ENCODE measurements around the gene SORCS1.

Gene SORCS1

GRCh38 chr10:106894692-106895091 is 269.8 kb downstream of the SORCS1 start:
- no peak for DNase-seq
- Mint-ChIP-seq H3K4me1 (peaks cover 22% of the 10 kb centered on the region), H3K27ac (no peak overlapping the region), H3K4me3 (no peak overlapping the region), H3K36me3 (ENCODE audit: low read depth) (no peaks in the 10 kb centered on the region), H3K27me3 (ENCODE audit: low read depth, poor library complexity) (peaks cover 8% of the 10 kb centered on the region), H3K9me3 (peaks cover 3% of the 10 kb centered on the region)
- TF ChIP-seq, protein P1, sequence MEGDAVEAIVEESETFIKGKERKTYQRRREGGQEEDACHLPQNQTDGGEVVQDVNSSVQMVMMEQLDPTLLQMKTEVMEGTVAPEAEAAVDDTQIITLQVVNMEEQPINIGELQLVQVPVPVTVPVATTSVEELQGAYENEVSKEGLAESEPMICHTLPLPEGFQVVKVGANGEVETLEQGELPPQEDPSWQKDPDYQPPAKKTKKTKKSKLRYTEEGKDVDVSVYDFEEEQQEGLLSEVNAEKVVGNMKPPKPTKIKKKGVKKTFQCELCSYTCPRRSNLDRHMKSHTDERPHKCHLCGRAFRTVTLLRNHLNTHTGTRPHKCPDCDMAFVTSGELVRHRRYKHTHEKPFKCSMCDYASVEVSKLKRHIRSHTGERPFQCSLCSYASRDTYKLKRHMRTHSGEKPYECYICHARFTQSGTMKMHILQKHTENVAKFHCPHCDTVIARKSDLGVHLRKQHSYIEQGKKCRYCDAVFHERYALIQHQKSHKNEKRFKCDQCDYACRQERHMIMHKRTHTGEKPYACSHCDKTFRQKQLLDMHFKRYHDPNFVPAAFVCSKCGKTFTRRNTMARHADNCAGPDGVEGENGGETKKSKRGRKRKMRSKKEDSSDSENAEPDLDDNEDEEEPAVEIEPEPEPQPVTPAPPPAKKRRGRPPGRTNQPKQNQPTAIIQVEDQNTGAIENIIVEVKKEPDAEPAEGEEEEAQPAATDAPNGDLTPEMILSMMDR (IDR thresholded peaks at IDR 0.05) = no peak

DNA sequence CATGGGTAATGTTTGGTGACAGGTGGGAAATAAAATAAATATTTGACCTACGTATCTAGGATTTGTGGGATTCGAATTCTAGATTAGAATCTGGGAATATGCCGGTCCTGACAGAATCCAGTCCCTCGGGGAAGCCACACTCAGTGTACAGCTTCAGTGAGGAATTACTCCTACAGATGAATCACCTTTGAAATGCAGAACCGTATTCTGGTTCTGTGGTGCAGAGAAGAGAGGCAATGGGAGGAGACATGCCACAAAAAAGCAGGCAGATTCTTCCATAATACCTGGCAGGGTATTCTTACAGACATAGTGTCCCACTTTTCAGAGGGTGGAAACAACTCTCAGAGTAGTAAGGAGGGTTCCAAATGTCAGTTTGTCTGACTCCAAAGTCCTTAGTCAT is 286.9 kb downstream of the SORCS1 start:
- H3K36me3 Mint-ChIP-seq (ENCODE audit: low read depth) = no peaks in the 10 kb centered on the region
- H3K4me3 Mint-ChIP-seq = no peak overlapping the region
- no peaks in the 10 kb centered on the region for H3K27me3 Mint-ChIP-seq (ENCODE audit: low read depth, poor library complexity)
- no peak for DNase-seq
- H3K9me3 Mint-ChIP-seq = peaks cover 15% of the 10 kb centered on the region
- H3K4me1 Mint-ChIP-seq = no peaks in the 10 kb centered on the region
- TF ChIP-seq, protein P1 (IDR thresholded peaks at IDR 0.05) = no peak
- no peak overlapping the region for H3K27ac Mint-ChIP-seq

DNA sequence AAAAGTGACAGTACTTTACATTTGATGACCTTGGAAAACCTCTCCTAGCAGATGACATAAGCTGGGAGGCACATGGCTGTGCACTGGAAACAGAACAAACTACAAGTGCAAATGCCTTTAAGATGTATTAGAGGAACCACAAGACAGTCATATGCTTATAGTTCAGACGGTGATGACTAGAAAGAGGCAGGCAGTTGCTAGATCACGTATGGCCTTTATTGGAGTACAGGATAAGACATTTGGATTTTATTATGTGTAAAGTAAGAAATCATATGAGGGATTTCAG is 290.0 kb downstream of the SORCS1 start:
- Mint-ChIP-seq H3K4me1 (no peaks in the 10 kb centered on the region), H3K27ac (no peak overlapping the region), H3K27me3 (ENCODE audit: low read depth, poor library complexity) (no peaks in the 10 kb centered on the region), H3K36me3 (ENCODE audit: low read depth) (no peaks in the 10 kb centered on the region), H3K9me3 (peaks cover 23% of the 10 kb centered on the region), H3K4me3 (no peak overlapping the region)
- TF ChIP-seq, protein P1 (IDR thresholded peaks at IDR 0.05) = no peak
- no peak for DNase-seq

DNA sequence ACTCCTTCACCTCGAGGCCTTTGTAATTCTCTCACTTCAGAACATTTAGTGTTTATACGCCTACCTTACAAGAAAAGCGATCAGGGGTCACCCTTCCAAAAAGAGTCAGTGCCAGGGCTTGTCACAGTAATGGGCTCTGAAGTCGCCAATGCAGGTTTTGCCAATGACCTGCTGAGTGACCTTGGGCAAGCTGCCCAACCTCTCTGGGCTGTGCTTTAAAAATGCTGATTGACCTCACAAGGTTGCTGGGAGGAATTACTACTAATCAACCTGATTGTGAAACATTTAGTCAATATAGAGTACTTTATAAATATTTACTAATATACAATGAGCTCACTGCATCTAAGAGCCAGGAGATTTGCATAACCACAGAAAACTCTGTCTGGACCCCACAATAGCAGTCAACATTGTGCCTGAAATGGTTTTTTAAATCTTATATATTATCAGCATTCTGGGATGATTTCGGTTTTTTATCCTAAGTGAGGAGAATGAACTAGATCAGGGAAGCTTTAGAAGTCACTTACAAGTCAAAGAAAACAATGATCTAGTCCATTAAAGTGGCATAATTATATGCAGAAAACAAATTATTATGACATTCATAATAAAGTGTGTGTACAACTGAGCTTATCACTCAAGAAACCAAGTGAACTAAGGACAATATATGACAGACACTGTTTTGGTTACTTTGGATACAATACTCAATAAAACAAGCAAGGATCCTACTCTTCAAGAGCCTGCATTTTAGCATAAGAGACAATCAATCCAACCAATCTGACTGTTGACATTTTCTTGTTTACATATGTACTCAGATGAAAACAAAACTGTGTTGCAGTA is 290.5 kb downstream of the SORCS1 start:
- H3K27me3 Mint-ChIP-seq (ENCODE audit: low read depth, poor library complexity) = no peaks in the 10 kb centered on the region
- TF ChIP-seq, protein P1 (IDR thresholded peaks at IDR 0.05) = no peak

GRCh38 chr10:106872176-106872575 is 292.3 kb downstream of the SORCS1 start:
- no peak for DNase-seq
- H3K4me1 Mint-ChIP-seq = no peaks in the 10 kb centered on the region
- H3K27ac Mint-ChIP-seq = no peak overlapping the region
- TF ChIP-seq, protein P1 (IDR thresholded peaks at IDR 0.05) = no peak
- no peaks in the 10 kb centered on the region for H3K36me3 Mint-ChIP-seq (ENCODE audit: low read depth)
- H3K27me3 Mint-ChIP-seq (ENCODE audit: low read depth, poor library complexity) = no peaks in the 10 kb centered on the region
- peaks cover 39% of the 10 kb centered on the region for H3K9me3 Mint-ChIP-seq
- no peak overlapping the region for H3K4me3 Mint-ChIP-seq

More for the DNA sequence above, 290.5 kb downstream of the SORCS1 start:
- no peak overlapping the region for H3K4me3 Mint-ChIP-seq
- no peak for DNase-seq
- H3K36me3 Mint-ChIP-seq (ENCODE audit: low read depth) = no peaks in the 10 kb centered on the region
- no peak overlapping the region for H3K27ac Mint-ChIP-seq
- peaks cover 23% of the 10 kb centered on the region for H3K9me3 Mint-ChIP-seq
- no peaks in the 10 kb centered on the region for H3K4me1 Mint-ChIP-seq

- DNase-seq = no peak
- no peaks in the 10 kb centered on the region for H3K27me3 Mint-ChIP-seq (ENCODE audit: low read depth, poor library complexity)
- H3K9me3 Mint-ChIP-seq = peaks cover 31% of the 10 kb centered on the region
- H3K36me3 Mint-ChIP-seq (ENCODE audit: low read depth) = no peaks in the 10 kb centered on the region
- TF ChIP-seq, protein P1 (IDR thresholded peaks at IDR 0.05) = no peak
- no peak overlapping the region for H3K4me3 Mint-ChIP-seq
- H3K27ac Mint-ChIP-seq = no peak overlapping the region
- no peaks in the 10 kb centered on the region for H3K4me1 Mint-ChIP-seq
Observed at GRCh38 chr10:106866244-106866845, 298.2 kb downstream of the SORCS1 start.
